Amniotic stem cell (primary cell): ENCODE measurements around the gene HMOX1.
A peak's percentile ranks its signal among the peaks of the same experiment; 100 is the strongest.

Source experiments
- DNase-seq: peaks from one replicate; lab custom pipeline; 2025; lab: John Stamatoyannopoulos, UW

Gene HMOX1

DNA sequence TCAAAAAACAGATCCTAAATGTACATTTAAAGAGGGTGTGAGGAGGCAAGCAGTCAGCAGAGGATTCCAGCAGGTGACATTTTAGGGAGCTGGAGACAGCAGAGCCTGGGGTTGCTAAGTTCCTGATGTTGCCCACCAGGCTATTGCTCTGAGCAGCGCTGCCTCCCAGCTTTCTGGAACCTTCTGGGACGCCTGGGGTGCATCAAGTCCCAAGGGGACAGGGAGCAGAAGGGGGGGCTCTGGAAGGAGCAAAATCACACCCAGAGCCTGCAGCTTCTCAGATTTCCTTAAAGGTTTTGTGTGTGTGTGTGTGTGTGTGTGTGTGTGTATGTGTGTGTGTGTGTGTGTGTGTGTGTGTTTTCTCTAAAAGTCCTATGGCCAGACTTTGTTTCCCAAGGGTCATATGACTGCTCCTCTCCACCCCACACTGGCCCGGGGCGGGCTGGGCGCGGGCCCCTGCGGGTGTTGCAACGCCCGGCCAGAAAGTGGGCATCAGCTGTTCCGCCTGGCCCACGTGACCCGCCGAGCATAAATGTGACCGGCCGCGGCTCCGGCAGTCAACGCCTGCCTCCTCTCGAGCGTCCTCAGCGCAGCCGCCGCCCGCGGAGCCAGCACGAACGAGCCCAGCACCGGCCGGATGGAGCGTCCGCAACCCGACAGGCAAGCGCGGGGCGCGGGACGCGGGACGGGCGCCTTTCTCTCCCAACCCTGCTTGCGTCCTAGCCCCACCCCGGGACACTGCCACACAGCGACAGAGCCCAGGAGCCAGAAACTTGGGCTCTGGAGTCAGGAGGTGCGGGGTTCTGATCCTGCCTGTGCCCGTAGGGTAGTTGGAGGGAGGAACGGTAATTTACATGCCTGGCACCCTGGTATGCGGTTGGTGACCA lies at the start of gene HMOX1:
Gene HMOX1, plus strand, starts transcription at position 560 of the 887 bp plus-strand sequence. Its CDS starts 78 bp downstream, at position 638.
- peak; percentile 72 for DNase-seq

GRCh38 chr22:35332278-35332677 lies 48.6 kb upstream of the HMOX1 start:
- no peak for DNase-seq

GRCh38 chr22:35333220-35333619 lies 47.7 kb upstream of the HMOX1 start:
- DNase-seq: no peak

GRCh38 chr22:35334004-35334403 lies 46.9 kb upstream of the HMOX1 start:
- DNase-seq: no peak

- no peak for DNase-seq
These were observed 45.4 kb upstream of the HMOX1 start for GRCh38 chr22:35335468-35335867.

DNA sequence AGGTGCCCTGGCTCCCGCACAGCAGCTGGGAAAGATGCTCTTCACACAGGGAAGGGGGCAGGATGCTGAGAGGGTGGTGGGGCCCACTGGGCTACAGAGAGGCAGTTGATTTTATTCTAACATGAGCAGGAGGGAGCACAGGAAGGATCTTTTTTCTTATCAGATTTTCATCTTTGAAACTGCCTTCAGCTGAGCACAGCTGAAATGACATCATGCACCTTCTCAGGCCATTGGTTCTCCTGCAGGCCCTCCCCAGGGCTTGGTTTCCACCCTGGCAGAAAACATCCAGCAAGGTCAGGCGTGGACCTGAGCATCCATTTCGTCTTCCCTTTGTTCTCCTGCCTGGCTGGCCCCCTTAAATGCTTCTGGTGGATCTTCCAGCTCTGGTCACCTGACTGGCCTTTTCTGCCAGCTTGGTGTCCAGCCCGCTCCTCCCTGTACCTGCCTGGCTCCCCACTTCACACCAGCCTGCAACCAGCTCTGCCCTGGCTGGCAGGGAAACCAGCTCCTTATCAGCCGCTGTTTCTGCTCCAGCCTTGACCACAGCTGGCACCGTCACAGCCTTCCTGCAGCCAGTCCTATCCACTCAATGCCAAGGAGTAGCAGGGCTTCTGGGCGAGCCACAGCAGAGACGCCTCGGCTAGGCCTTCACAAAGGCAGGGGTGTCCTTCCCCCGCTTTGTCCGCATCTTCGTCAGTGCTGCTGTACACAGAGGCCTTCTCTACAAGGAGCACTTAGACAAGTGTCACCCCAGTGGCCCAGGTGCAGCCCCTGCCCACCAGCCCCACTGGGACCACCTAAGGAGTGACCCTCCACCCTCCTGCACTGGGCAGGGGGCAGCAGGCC lies 44.7 kb upstream of the HMOX1 start:
- DNase-seq: no peak

GRCh38 chr22:35337932-35338331 lies 43.0 kb upstream of the HMOX1 start:
- DNase-seq: no peak

GRCh38 chr22:35341090-35341874 lies 39.6 kb upstream of the HMOX1 start:
- DNase-seq: no peak

GRCh38 chr22:35342390-35342789 lies 38.5 kb upstream of the HMOX1 start:
- no peak for DNase-seq

GRCh38 chr22:35343664-35344550 lies 37.0 kb upstream of the HMOX1 start:
- DNase-seq: no peak

DNA sequence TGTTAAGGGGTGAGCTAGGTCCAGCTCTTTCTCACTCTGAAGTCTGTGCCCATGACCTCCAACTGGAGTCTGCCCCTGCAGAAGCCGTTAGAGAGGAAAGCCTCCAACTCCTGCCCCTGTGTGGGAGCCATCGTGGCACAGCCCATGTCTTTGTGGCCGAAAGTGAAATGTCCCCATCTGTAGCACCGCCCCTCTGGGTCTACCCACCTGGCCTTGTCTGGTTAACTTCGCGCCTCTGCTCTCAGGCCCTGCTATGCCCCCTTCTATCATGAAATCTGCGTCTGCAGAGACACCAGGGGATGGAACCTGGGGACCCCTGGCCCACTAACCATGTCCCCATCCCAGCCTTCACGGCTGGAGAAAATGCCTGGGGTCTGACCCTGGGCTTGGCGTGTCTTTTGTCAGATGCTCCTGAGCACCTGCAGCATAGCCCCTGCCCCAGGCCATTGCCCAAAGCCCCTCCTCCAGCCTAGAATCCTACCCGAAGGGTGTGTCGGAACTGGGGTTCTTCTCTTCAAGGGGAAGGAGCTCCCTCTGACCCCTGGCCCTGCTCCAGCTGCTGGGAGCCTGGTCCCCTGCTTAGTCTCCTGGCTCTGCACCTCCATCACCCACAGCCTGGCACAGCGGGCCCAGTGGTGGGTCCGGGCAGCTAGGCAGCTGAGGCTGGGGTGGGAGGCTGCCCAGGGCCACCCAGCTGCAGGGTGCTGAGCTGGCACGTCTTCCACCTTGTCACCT lies 35.8 kb upstream of the HMOX1 start:
- DNase-seq: no peak

DNA sequence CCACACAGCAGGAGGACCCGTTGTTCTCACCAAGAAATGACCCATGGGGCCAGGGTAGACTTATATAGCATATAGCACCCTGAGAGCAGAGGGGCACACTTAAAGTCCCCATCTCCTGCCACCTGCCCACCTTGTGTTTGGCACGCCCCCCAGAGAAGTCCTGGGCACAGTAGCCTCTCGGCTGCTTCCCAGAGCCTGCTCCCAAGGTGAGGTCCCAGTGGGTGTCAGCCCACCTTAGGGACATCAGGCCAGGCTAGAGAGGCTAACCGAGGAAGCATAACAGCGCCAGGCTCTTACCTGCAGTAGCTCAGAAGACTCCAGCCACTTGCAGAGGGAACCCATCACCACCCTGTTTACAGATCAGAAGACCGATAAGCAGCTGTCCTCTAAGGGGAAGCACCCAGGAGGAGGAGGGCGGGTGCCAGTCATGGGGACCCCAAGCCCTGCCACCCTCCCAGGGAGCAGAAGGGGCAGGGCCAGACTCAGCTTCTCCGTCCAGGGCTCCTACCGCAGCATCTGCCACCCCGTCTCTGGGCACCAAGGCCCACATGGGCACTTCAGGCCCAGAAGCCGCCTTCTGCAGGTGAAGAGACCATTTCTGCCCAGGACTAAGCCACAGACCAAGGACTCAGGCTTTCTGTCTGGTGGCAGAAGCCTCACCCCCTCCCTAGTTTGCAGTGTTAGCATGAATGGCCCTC lies 34.9 kb upstream of the HMOX1 start:
- DNase-seq: no peak

GRCh38 chr22:35346596-35347220 lies 34.2 kb upstream of the HMOX1 start:
- DNase-seq: no peak

DNA sequence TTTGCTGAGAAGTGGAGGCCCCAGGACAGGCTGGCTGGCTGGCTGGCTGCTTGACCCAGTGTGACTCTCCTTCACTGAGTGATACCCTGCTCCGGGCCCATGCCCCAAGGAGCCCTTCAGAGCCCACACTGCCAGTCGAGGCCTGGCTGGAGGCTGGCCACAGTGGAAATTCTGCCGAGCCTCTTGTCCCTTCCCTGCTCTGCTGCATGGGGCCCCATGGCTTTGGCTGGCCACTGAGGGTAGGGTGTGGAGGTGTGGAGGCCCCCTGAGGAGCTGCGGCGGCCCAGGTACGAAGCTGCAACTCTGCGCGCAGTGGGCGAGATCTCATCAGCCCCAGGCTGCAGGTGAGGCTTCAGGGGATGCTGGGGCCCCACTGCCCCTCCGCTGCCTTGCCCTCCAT lies 33.4 kb upstream of the HMOX1 start:
- no peak for DNase-seq

GRCh38 chr22:35348026-35348590 lies 32.8 kb upstream of the HMOX1 start:
- no peak for DNase-seq

- no peak for DNase-seq
These were observed 32.2 kb upstream of the HMOX1 start for GRCh38 chr22:35348703-35349102.

DNA sequence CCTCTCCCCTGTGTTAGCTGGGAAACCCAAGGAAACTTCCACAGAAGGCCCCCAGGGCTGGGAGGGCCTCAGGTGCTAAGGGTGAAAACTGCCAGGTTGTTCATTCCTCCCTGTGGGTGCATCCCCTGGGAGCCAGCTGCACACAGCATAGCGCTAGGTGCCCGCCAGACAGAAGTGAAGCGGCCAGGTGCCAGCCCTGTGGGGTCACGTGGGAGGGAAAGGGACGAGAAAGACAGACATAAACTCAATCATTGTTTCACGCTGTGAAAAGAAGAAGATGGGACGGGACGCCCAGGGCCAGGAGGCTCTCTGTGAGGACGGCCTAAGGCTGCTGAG lies 31.6 kb upstream of the HMOX1 start:
- no peak for DNase-seq

DNA sequence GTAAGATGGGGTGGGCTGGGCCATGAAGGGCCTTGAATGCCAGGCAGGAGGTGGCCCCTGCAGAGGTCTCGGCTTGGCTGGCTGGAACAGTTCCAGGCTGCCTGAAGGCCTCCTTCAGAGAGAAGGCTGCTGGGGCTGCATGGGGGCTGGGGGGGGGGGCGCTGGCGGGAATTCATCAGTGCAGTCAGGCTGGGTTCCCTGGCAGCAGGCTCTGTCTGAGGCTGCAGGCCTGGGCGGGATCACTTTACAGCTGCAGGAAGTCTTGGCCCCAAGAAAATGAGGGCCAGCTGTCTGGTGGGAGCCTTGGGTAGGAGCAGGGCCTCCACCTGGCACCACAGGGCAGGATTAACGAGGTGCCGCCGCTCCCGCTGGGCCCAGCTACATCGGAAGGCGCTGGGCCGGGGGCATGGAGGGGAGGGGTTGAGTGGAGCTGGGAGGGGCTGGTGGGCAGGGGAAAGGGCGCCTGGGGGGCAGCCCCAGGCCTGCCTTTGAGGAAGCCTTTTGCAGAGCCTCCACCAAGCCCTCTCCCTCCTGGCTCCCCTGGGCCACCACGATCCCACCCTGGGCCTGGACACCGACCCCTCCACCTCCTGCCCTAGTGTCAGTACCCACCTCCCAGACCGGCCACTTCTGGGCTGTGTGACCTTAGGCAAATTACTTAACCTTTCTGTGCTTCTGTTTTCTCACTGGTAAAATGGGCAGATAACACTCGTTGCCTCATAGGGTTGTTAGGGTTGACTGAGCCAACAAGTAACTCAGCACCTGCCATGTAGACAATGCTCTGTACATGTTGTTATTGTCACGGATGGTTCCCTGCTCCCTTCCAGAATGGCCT lies 31.0 kb upstream of the HMOX1 start:
- no peak for DNase-seq
